ENCODE measurements around the gene KCNMB2.

KCNMB2 gene

DNA sequence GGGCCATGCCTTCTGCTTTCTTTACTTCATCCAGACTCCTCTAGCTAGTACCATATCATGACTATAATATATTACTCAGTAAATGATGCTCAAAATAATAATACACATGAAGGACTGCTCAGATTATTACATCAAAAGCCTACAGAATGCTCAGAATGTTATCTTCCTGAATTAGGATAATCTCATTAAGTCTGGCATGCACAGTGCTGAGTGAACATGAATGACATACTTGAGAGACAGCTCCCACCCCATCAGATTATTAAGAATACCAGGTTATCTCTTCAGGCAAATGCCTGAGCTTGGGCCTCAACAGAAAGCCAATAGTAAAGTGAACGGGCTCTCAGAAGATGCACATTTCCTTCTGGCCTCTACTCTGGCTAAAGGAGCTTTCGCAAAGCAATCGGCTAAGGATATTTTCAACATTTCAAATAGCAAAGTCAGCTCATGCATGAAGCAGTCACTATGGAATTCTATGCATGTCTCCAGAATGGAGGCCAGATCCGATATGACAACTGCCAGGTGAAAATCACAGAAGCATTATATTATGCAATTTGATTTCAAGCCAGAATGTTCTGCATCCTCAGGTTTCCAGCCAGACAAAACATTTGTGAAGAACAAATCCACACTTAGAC is 122.6 kb downstream of the KCNMB2 start:
- DNase-seq, result no peak

- DNase-seq, result no peak
Measured at GRCh38 chr3:178663201-178663934, 127.1 kb downstream of the KCNMB2 start.

- DNase-seq, result no peak
Measured at GRCh38 chr3:178665747-178666146, 129.5 kb downstream of the KCNMB2 start.

- no peak for DNase-seq
Measured at GRCh38 chr3:178669022-178669601, 132.9 kb downstream of the KCNMB2 start.

GRCh38 chr3:178669758-178670157 is 133.5 kb downstream of the KCNMB2 start:
- DNase-seq, result peak; percentile 27

GRCh38 chr3:178671377-178671776 is 135.1 kb downstream of the KCNMB2 start:
- DNase-seq, result peak; percentile 72

DNA sequence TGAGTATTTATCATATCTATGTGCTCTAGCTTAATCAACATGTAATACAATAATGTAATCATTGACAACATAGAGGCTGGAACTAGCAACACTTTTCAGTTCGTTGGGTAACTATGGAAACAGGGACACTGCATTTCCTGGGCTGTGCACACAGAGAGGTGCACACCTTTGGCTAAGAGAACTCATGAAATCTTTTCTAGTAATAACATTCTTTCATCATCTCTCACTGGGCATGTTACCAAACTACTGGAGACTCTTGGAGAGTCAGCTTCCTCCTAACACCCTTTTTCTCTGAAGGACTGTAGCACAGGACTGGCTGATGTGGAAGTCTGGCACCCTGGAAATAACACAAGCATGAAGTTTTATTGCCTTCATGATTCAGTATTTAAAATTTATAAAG is 135.6 kb downstream of the KCNMB2 start:
- peak; percentile 87 for DNase-seq

- no peak for DNase-seq
Measured at GRCh38 chr3:178672275-178672674, 136.0 kb downstream of the KCNMB2 start.

GRCh38 chr3:178673529-178673928 is 137.3 kb downstream of the KCNMB2 start:
- no peak for DNase-seq

DNA sequence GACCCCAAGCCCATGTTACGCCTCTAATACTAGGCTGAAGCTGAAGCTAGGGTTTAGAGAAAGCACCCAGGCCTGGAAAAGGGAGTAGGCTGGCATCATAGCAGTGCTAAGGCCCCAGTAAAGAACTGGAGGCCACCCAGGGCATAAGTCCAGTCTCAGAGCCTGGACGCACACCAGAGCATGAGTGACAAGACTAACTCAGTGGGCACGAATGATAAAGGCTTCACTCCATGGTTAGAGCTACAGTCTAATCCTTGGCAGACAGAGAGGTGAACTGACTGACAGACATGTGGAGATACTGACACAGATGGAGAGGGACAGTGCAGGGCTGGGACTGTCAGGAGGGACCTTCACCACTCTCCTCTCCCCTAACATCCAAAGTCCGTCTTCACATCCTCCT is 139.8 kb downstream of the KCNMB2 start:
- DNase-seq, result no peak

- DNase-seq, result no peak
Measured at GRCh38 chr3:178676942-178677790, 140.9 kb downstream of the KCNMB2 start.

GRCh38 chr3:178677961-178678360 is 141.7 kb downstream of the KCNMB2 start:
- no peak for DNase-seq

- no peak for DNase-seq
Measured at GRCh38 chr3:178680037-178680436, 143.8 kb downstream of the KCNMB2 start.

GRCh38 chr3:178680489-178680888 is 144.3 kb downstream of the KCNMB2 start:
- no peak for DNase-seq

- no peak for DNase-seq
Measured at GRCh38 chr3:178684881-178685590, 148.8 kb downstream of the KCNMB2 start.

- no peak for DNase-seq
Measured at GRCh38 chr3:178685591-178685906, 149.3 kb downstream of the KCNMB2 start.

DNA sequence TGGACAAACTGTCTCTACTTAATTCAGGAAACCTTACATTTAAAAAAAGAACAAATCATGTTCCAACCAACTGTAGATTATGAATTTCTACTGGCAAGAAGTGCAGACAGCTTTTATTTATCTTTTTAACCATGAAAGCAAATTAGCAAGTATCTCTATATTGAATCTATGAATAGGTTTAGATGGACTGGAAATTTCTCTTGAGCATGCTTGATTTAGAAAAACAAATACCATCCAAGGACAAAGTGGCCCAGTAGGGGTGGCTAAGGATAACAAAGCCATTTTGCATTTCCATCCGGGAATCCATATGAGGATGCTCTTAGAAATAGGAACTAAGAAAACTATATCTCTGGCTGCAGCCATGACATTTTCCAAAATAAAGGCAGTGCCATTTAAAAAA is 150.6 kb downstream of the KCNMB2 start:
- no peak for DNase-seq

DNA sequence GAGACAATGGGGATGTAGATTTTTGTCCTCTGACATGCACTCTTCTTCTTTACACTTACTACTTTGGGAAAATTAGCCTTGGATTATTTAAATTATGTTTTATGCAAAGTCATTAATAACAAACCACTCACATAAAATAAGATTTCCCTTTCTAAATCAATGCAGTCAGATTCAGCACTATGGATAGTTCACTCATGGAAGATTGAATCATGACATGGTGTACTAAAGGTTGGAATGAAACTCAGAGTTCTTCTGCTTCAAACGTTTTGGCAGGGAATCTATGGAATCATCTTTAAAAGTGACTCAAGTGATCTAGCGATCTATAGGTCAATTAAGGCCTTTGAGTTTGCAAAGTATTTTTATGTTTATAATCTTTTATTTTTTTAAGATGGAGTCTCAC is 154.3 kb downstream of the KCNMB2 start:
- no peak for DNase-seq

- no peak for DNase-seq
Measured at GRCh38 chr3:178699364-178699763, 163.1 kb downstream of the KCNMB2 start.

- DNase-seq, result peak; percentile 74
Measured at GRCh38 chr3:178699810-178700209, 163.6 kb downstream of the KCNMB2 start.

GRCh38 chr3:178703268-178703975 is 167.2 kb downstream of the KCNMB2 start:
- DNase-seq, result peak; percentile 89

DNA sequence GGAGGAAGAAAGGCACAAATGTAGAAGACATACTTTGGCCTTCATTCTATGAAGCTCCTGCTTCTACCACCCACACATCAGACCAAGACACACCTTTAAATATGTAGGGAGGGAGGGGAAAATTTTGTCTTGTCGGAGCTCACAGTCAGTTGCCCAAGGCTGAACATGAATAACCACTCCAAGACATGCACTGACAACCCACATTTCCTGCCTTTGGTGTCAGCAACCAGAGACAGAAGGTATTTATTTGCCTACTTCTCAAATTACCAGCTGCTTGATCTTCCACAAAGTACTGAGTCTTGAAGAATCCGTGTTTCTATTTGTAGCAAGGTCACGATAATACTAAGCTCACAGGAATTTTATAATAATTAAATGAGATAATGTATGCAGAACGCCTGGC is 169.7 kb downstream of the KCNMB2 start:
- peak; percentile 31 for DNase-seq

Measured in kidney glomerular epithelial cell (primary cell).